ENCODE results near the gene CHN1.

GRCh38 chr2:174774886-174775285, 230.3 kb downstream of the CHN1 start:
- no peak for TF ChIP-seq EP300 (IDR thresholded peaks at IDR 0.05)
- TF ChIP-seq CTCF (IDR thresholded peaks at IDR 0.05) = no peak
- no peak for TF ChIP-seq POLR2A (IDR thresholded peaks at IDR 0.05)

All from sigmoid colon (tissue), 4 donors.